Heart left ventricle (tissue), 16 donors: ENCODE data around the gene ZBTB38. TPM values are rescaled to one million over a fixed set of nuclear protein-coding genes. Genes with fewer than 3 reads are reported as not detected.

ENCODE experiments used
- ATAC-seq, 4 donors: fragments of 200-7000 bp; cut with Tn5 transposase; one replicate each; pipeline ENCODE4 v1.9.1; 2020 to 2022; ENCODE audit warnings: moderate library complexity in 4 of 4, mild to moderate bottlenecking in 3 of 4, moderate number of reproducible peaks in 1 of 4
- DNase-seq, 5 donors: peaks; one replicate each; pipeline ENCODE4 v3.0.0-alpha.2; 2020
- H3K27ac ChIP-seq, 12 donors: fragments of 200-600 bp; sonication (generic) in 4 of 12; one replicate each; pipeline versions ENCODE4 v1.5.0 to v1.8.0; 2016 to 2022; ENCODE audit warnings: mild to moderate bottlenecking in 2 of 12
- H3K27me3 ChIP-seq, 9 donors: fragments of 200-600 bp; sonication (generic) in 2 of 9; one replicate each; pipeline versions ENCODE4 v1.5.1 to v1.8.0; 2016 to 2022; ENCODE audit warnings: mild to moderate bottlenecking in 3 of 9
- H3K36me3 ChIP-seq, 9 donors: fragments of 200-600 bp; sonication (generic) in 2 of 9; one replicate each; pipeline versions ENCODE4 v1.5.0 to v1.8.0; 2018 to 2022; ENCODE audit warnings: mild to moderate bottlenecking in 2 of 9
- H3K4me1 ChIP-seq, 12 donors: fragments of 200-600 bp; sonication (generic) in 4 of 12; one replicate each; pipeline versions ENCODE4 v1.5.0 to v1.8.0; 2016 to 2022; ENCODE audit warnings: mild to moderate bottlenecking in 3 of 12
- H3K4me3 ChIP-seq, 12 donors: fragments of 200-600 bp; sonication (generic) in 4 of 12; one replicate each; pipeline versions ENCODE4 v1.5.0 to v1.8.0; 2017 to 2022; ENCODE audit warnings: mild to moderate bottlenecking in 9 of 12, moderate library complexity in 4 of 12
- H3K9me3 ChIP-seq, 12 donors: fragments of 200-600 bp; sonication (generic) in 4 of 12; one replicate each; pipeline versions ENCODE4 v1.5.0 to v1.8.0; 2016 to 2022; ENCODE audit warnings: mild to moderate bottlenecking in 1 of 12
- POLR2A ChIP-seq, 2 donors: fragments of 450-650 bp; IDR thresholded peaks; one replicate each; pipeline ENCODE4 v1.6.1; 2017; ENCODE audit warnings: antibody characterized with exemption in 2 of 2, mild to moderate bottlenecking in 2 of 2, moderate library complexity in 2 of 2
- WGBS, 4 donors: extraction: QIAGEN DNeasy Blood & Tissue Kit in 2 of 4; methylation state at CpG; one replicate each; pipeline versions ENCODE4 v1.1.5 to v1.1.7; 2013 to 2018; 5-methylcytosine and 5-hydroxymethylcytosine counted together
- intact Hi-C, 10 donors: fragments of 100-400 bp; cut with DNase I; formaldehyde crosslinking; loops; one replicate each; pipeline versions ENCODE4 v1.11.1 to v1.14.2; 2022
- polyA plus RNA-seq, 2 donors: library from polyadenylated mRNA; stranded (reverse); fragments of 200-250 nt; gene quantifications; one replicate each; pipeline ENCODE4 v1.2.3, GENCODE V29; 2013
- total RNA-seq, 9 donors: library from RNA; depleted of rRNA in 2 of 9; stranded (reverse); fragments of >200 nt in 2 of 9; fragmentation: NEBNext Ultra II Directional in 3 of 9; extraction: Animal tissue kit (Norgen Biotek cat#: 25700) in 3 of 9; gene quantifications; one replicate each; pipeline versions ENCODE4 v1.1.0 to v1.2.4, GENCODE V29; 2016 to 2023
- TF ChIP-seq, protein P1 (sequence below), 12 donors: fragments of 200-600 bp; sonication (generic) in 4 of 12; IDR thresholded peaks; one replicate each; pipeline versions ENCODE4 v1.5.0 to v1.8.0; 2018 to 2022; ENCODE audit warnings: antibody characterized with exemption in 12 of 12, mild to moderate bottlenecking in 5 of 12
- donor health status: ischemic (EF 13 %, LVEDD 7.1; RV severe dilation, severe dysfunction).
- donor health status: healthy with polysubstance abuse.
- donor health status: DM: no; HTN: yes; CAD: no.
- donor health status: DM: no; HTN: no; CAD: no.
- donor health status: ischemic (EF 25% LVEDD 6.9; RV normal size, moderate dysfunction).
- donor health status: ischemic (EF 25% LVEDD 5.7; RV mildly dilated, moderate dysfunction).
- donor health status: healthy.
- donor health status: DM: yes; HTN: yes; CAD: no.
- donor health status: ischemic (EF 35%, LVEDD 5.7; RV mildly dilated, moderate dysfunction).
- donor health status: nonischemic (EF 11% LVEDD 7.7; RV severe dilation, severe dysfunction).
- donor health status: DM: yes; HTN: yes; CAD: no.
- donor health status: PGD.
- donor health status: ischemic (EF 29% LVEDD 5.4; RV normal size, mild dysfunction).
- donor health status: nonischemic (EF 23%, LVEDD 6.1; RV moderate dilation, normal function).

Gene ZBTB38
- total and polyA plus RNA-seq, 11 donors: 15.5 to 189 (median 128) TPM

GRCh38 chr3:141377377-141377776, 9.1 kb downstream of the ZBTB38 start:
- intact Hi-C loops: no loop called here
- TF ChIP-seq, protein P1, sequence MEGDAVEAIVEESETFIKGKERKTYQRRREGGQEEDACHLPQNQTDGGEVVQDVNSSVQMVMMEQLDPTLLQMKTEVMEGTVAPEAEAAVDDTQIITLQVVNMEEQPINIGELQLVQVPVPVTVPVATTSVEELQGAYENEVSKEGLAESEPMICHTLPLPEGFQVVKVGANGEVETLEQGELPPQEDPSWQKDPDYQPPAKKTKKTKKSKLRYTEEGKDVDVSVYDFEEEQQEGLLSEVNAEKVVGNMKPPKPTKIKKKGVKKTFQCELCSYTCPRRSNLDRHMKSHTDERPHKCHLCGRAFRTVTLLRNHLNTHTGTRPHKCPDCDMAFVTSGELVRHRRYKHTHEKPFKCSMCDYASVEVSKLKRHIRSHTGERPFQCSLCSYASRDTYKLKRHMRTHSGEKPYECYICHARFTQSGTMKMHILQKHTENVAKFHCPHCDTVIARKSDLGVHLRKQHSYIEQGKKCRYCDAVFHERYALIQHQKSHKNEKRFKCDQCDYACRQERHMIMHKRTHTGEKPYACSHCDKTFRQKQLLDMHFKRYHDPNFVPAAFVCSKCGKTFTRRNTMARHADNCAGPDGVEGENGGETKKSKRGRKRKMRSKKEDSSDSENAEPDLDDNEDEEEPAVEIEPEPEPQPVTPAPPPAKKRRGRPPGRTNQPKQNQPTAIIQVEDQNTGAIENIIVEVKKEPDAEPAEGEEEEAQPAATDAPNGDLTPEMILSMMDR (IDR thresholded peaks at IDR 0.05): no peak
- no peak for TF ChIP-seq POLR2A (IDR thresholded peaks at IDR 0.05)
- Histone ChIP-seq H3K4me1 (peaks cover 0 to 21% (median 0%) of the 10 kb centered on the region in 12 donors), H3K9me3 (no peaks in the 10 kb centered on the region), H3K27me3 (no peaks in the 10 kb centered on the region), H3K36me3 (peaks cover 0 to 59% (median 22%) of the 10 kb centered on the region in 9 donors), H3K4me3 (no peak overlapping the region), H3K27ac (no peak overlapping the region)
- DNase-seq (no peak), ATAC-seq (no peak)
- 94 to 99% (median 96%) methylated on average over 3 of the region's 3 CpGs for WGBS, 4 donors

- 90 to 97% (median 94%) methylated on average over 4 of the region's 4 CpGs for WGBS, 4 donors
- DNase-seq: no peak
- Histone ChIP-seq H3K27ac (peak overlapping the region in 1 of 12 donors; percentile 63), H3K4me1 (peaks cover 0 to 21% (median 0%) of the 10 kb centered on the region in 12 donors), H3K27me3 (no peaks in the 10 kb centered on the region), H3K9me3 (no peaks in the 10 kb centered on the region), H3K36me3 (peaks cover 0 to 59% (median 21%) of the 10 kb centered on the region in 9 donors), H3K4me3 (no peak overlapping the region)
- intact Hi-C loops: no loop called here
- no peak for ATAC-seq
- TF ChIP-seq, protein P1 (IDR thresholded peaks at IDR 0.05): no peak
- no peak for TF ChIP-seq POLR2A (IDR thresholded peaks at IDR 0.05)
These were observed 10.3 kb downstream of the ZBTB38 start for GRCh38 chr3:141378556-141378955.

DNA sequence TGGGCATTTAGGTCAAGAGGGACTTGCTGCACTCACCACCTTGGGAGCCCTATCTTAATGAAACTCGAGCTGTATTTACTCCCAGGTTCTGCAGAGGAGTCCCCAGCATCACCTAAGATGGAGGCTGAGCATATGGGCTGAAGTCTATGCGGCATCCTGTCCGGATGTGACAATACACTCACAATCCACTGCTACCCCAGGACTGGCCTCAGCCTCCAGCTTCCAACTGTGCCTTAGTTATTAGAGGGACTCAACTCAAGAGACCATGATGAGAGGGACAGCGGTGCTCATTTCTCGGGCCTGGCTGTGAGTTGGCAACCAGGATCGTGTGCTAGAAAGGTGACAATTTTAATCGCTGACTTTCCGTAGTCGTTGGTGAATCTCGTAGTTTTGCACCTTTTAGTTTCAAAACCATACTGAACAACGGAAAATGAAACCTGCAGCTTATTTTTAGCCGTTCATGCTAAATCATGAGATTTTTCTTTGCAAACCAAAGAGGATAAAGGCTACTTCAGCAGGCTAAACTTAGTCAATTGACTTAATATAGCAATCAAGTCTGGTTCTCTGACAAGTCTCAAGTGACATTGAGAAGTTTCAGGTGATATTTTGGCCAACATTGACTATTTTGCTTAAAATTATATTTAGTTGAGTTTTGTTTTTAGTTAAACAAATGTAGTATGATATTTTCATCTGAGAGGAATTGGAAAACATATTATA, 11.1 kb downstream of the ZBTB38 start:
- Histone ChIP-seq H3K27me3 (no peaks in the 10 kb centered on the region), H3K4me3 (no peak overlapping the region), H3K36me3 (peaks cover 0 to 63% (median 21%) of the 10 kb centered on the region in 9 donors), H3K9me3 (no peaks in the 10 kb centered on the region), H3K4me1 (peaks cover 0 to 21% (median 0%) of the 10 kb centered on the region in 12 donors), H3K27ac (peak overlapping the region in 2 of 12 donors; percentile 0 to 63)
- TF ChIP-seq POLR2A (IDR thresholded peaks at IDR 0.05): no peak
- TF ChIP-seq, protein P1 (IDR thresholded peaks at IDR 0.05): no peak
- DNase-seq (no peak), ATAC-seq (peak in 1 of 4 donors; percentile 15)
- intact Hi-C loops: no loop called here
- 89 to 93% (median 90%) methylated on average over 12 of the region's 12 CpGs for WGBS, 4 donors

- no peak for DNase-seq
- TF ChIP-seq POLR2A (IDR thresholded peaks at IDR 0.05): no peak
- TF ChIP-seq, protein P1 (IDR thresholded peaks at IDR 0.05): no peak
- WGBS, 4 donors: 85 to 87% (median 86%) methylated on average over 2 of the region's 2 CpGs
- no peak overlapping the region for H3K4me3 ChIP-seq
- ATAC-seq: no peak
- H3K36me3 ChIP-seq: peaks cover 0 to 63% (median 21%) of the 10 kb centered on the region in 9 donors
- peak overlapping the region in 2 of 12 donors; percentile 0 to 63 for H3K27ac ChIP-seq
- no peaks in the 10 kb centered on the region for H3K27me3 ChIP-seq
- intact Hi-C loops: no loop called here
- no peaks in the 10 kb centered on the region for H3K9me3 ChIP-seq
- H3K4me1 ChIP-seq: peaks cover 0 to 21% (median under 1%) of the 10 kb centered on the region in 12 donors
These were observed 12.0 kb downstream of the ZBTB38 start for GRCh38 chr3:141380279-141380678.
